Nephron (organoid): Measurements from ENCODE around the gene LRP5.
"Not testable (repeated sequence)": the region's sequence is repeated elsewhere in the genome, so short reads cannot be mapped to it uniquely, and the experiment has no call there.

ENCODE experiments used
- H3K27ac Mint-ChIP-seq, 3 experiments: 2 replicates each; pipeline ENCODE4 v1.8.0; 2020; ENCODE audit warnings: mixed read lengths in 3 of 3, mild to moderate bottlenecking in 2 of 3, moderate library complexity in 1 of 3
- H3K27me3 Mint-ChIP-seq: 2 replicates; pipeline ENCODE4 v1.8.0; 2021; ENCODE audit warnings: low read depth, mild to moderate bottlenecking, moderate library complexity, mixed read lengths
- H3K36me3 Mint-ChIP-seq: 2 replicates; pipeline ENCODE4 v1.8.0; 2020; ENCODE audit warnings: low read depth, mixed read lengths
- H3K4me1 Mint-ChIP-seq: 2 replicates; pipeline ENCODE4 v1.8.0; 2020; ENCODE audit warnings: mixed read lengths
- H3K4me3 Mint-ChIP-seq, 3 experiments: 2 replicates each; pipeline ENCODE4 v1.8.0; 2020; ENCODE audit warnings: mild to moderate bottlenecking in 3 of 3, mixed read lengths in 3 of 3, moderate library complexity in 2 of 3
- H3K9me3 Mint-ChIP-seq: 2 replicates; pipeline ENCODE4 v1.8.0; 2020; ENCODE audit warnings: mixed read lengths
- TF ChIP-seq, protein P1 (sequence below), 3 experiments: fragments of 200-600 bp; sonication (generic); IDR thresholded peaks; one replicate each; pipeline ENCODE4 v1.5.0; 2021; ENCODE audit warnings: antibody characterized with exemption in 3 of 3; ENCODE audit not compliant: unreplicated experiment in 3 of 3

The LRP5 gene

DNA sequence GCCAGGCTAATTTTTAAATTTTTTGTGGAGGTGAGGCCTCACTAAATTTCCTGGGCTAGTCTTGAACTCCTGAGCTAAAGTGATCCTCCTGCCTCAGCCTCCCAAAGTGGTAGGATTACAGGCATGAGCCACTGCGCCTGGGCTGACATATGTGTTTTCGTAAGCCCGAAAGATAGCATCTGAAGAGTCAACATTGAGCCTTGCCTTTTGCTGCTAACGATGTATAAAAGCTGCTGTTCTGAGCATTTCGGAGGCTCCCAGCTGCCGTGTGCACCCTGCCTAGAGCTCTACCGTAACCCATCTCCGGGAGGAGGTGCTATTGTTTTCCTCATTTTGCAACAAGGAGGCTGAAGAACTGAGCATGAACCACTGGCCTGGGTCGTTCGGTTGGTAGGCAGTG is 130.0 kb downstream of the LRP5 start:
- Mint-ChIP-seq H3K36me3 (peaks cover 33% of the 10 kb centered on the region), H3K9me3 (no peaks in the 10 kb centered on the region), H3K27ac (peak overlapping the region in 2 of 3 experiments; percentile 66 to 88), H3K4me1 (peaks cover 24% of the 10 kb centered on the region), H3K4me3 (no peak overlapping the region), H3K27me3 (no peaks in the 10 kb centered on the region)
- TF ChIP-seq, protein P1, sequence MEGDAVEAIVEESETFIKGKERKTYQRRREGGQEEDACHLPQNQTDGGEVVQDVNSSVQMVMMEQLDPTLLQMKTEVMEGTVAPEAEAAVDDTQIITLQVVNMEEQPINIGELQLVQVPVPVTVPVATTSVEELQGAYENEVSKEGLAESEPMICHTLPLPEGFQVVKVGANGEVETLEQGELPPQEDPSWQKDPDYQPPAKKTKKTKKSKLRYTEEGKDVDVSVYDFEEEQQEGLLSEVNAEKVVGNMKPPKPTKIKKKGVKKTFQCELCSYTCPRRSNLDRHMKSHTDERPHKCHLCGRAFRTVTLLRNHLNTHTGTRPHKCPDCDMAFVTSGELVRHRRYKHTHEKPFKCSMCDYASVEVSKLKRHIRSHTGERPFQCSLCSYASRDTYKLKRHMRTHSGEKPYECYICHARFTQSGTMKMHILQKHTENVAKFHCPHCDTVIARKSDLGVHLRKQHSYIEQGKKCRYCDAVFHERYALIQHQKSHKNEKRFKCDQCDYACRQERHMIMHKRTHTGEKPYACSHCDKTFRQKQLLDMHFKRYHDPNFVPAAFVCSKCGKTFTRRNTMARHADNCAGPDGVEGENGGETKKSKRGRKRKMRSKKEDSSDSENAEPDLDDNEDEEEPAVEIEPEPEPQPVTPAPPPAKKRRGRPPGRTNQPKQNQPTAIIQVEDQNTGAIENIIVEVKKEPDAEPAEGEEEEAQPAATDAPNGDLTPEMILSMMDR (IDR thresholded peaks at IDR 0.05; ENCODE audit: unreplicated experiment in 3 of 3) = no peak

DNA sequence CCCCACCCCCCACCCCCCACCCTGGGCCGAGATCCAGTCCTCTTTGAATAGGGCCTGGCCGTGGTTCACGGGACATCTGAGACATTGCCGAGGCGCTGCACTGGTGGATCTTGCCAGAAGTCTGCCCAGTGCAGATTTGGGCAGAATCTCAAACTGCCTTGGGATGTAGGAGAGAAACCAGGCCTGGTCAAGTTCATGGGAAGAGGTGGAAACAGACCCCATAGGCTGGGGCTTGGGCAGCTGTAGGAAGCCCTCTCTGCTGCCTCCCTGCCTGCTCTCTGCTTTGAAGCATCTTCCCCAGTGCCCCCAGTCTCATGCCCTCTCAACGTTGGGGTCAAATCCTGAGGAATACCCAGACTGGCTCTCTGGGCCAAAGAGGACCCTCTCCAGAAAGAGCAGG is 132.2 kb downstream of the LRP5 start:
- Mint-ChIP-seq H3K4me3 (no peak overlapping the region), H3K36me3 (peaks cover 40% of the 10 kb centered on the region), H3K4me1 (peaks cover 23% of the 10 kb centered on the region), H3K27me3 (no peaks in the 10 kb centered on the region), H3K9me3 (no peaks in the 10 kb centered on the region), H3K27ac (no peak overlapping the region)
- TF ChIP-seq, protein P1 (IDR thresholded peaks at IDR 0.05; ENCODE audit: unreplicated experiment in 3 of 3) = no peak

DNA sequence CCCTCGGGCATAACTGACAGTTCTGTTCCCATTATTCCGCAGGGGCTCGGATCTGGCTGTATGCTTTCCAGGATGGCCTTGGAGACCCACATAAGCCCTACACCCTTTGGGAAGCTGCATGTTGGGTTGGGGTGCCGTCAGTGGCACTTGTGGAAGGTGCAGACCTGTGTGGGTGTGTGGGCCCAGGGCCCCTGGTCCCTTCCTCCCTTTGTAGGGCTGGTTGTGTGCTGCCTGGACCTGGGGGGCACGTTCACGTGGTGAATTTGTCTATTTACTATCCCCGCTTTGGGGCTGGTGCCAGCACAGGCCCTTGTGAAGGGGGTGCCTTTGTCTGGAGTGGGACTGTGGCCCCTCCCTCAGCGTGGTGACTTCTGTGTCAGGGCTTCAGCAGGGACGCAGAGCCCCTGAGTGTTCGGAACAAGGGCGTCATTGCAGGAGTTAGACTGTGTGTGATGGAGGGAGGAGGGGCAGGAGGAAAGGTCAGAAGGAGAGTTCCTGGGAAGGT is 133.2 kb downstream of the LRP5 start:
- Mint-ChIP-seq H3K27ac (no peak overlapping the region), H3K4me3 (no peak overlapping the region), H3K36me3 (peaks cover 39% of the 10 kb centered on the region), H3K27me3 (no peaks in the 10 kb centered on the region), H3K4me1 (peaks cover 15% of the 10 kb centered on the region), H3K9me3 (no peaks in the 10 kb centered on the region)
- TF ChIP-seq, protein P1 (IDR thresholded peaks at IDR 0.05; ENCODE audit: unreplicated experiment in 3 of 3) = no peak

DNA sequence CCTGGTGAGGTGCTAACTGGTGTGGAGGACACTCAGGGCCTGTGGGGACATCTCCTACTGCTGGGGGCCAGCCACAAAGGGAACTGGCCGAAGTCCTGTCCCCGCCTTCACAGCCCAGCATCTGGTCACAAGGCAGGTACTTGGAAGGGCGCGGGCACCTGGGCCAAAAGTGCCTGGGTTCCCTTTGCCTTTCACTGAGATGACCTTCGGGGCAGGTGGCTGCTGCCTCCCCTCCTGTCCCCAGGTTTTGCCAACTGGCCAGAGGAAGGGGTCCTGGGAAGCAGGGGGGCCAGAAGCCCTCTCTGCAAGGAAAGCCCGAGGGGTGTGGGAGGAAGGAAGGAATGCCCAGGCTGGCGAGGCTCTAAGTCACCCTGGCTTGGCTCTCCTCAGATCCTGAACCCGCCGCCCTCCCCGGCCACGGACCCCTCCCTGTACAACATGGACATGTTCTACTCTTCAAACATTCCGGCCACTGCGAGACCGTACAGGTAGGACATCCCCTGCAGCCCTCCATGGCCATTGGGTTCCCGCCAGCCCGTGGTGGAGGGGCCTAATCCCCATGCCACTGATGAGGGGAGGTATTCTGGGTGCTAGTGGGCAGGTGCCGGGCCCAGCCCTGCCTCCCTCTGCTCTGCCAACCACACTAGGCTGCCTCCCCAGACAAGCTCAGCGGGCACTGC is 133.8 kb downstream of the LRP5 start:
- TF ChIP-seq, protein P1 (IDR thresholded peaks at IDR 0.05; ENCODE audit: unreplicated experiment in 3 of 3) = no peak
- peak overlapping the region in 1 of 3 experiments; percentile 26 for H3K27ac Mint-ChIP-seq
- H3K9me3 Mint-ChIP-seq = no peaks in the 10 kb centered on the region
- peaks cover 34% of the 10 kb centered on the region for H3K36me3 Mint-ChIP-seq
- H3K4me1 Mint-ChIP-seq = peaks cover 12% of the 10 kb centered on the region
- H3K27me3 Mint-ChIP-seq = no peaks in the 10 kb centered on the region
- no peak overlapping the region for H3K4me3 Mint-ChIP-seq

DNA sequence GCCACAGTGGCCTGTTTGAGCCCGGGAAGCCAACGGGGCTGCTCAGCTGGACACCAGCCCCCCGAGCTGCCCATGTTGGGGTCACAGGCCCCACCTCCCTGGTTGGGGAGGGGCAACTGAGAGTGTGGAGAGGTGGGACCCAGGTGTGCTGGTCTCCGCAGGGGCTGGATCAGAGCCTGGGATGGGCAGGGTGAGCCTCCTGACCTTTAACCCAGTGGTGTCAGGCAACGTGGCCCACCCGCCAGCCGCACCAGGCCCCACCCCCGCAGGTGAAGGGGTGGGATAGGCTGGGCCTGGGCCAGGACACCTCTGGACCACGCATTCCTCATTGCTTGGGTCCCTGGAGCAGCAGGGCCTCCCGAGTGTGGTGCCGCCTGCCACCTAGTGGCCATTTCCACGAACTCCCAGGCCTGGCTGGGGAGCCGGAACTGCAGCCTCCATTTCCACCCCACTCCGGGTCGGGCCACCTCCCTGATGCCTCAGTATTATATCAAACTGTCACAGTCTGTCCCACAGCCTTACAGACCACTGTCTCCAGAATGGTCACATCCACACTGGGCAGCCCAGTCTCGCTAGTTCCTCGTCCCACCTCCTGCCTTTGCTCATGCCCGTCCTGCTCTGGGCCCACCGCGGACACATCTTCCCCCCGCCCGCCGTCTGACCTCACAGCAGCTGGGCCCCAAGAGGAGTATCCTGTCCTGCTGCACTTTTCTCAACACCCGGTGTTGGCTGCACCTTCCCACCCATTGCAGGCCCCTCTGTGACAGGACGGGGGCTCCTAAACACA is 134.8 kb downstream of the LRP5 start:
- TF ChIP-seq, protein P1 (IDR thresholded peaks at IDR 0.05; ENCODE audit: unreplicated experiment in 3 of 3) = peak; percentile 90 to 91 (median 90)
- no peaks in the 10 kb centered on the region for H3K27me3 Mint-ChIP-seq

DNA sequence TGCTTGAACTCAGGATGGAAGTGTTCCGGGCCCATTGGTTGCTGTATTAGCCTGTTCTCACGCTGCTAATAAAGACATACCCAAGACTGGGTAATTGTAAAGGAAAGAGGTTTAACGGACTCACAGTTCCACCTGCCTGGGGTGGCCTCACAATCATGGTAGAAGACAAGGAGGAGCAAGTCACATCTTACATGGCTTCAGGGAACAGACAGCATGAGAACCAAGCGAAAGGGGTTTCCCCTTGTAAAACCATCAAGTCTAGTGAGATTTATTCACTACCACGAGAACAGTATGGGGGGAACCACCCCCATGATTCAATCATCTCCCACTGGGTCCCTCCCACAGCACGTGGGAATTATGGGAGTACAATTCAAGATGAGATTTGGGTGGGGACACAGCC is 135.5 kb downstream of the LRP5 start:
- H3K36me3 Mint-ChIP-seq = peaks cover 23% of the 10 kb centered on the region
- not testable (repeated sequence) for H3K27ac Mint-ChIP-seq

More for the DNA sequence above, 134.8 kb downstream of the LRP5 start:
- Mint-ChIP-seq H3K4me1 (peaks cover 1% of the 10 kb centered on the region), H3K4me3 (no peak overlapping the region), H3K9me3 (no peaks in the 10 kb centered on the region), H3K27ac (no peak overlapping the region), H3K36me3 (peaks cover 28% of the 10 kb centered on the region)

More for the DNA sequence above, 135.5 kb downstream of the LRP5 start:
- H3K4me1 Mint-ChIP-seq, H3K9me3 Mint-ChIP-seq, H3K4me3 Mint-ChIP-seq, H3K27me3 Mint-ChIP-seq: not testable (repeated sequence)
